Coronary artery (tissue), 2 donors: Measurements from ENCODE around the gene S100P.
A peak's percentile ranks its signal among the peaks of the same experiment; 100 is the strongest.
"Not testable (repeated sequence)": the region's sequence is repeated elsewhere in the genome, so short reads cannot be mapped to it uniquely, and the experiment has no call there.

Experiments used
- DNase-seq: peaks from one replicate; pipeline ENCODE4 v3.0.0-alpha.2; 2017; ENCODE audit warnings: low spot score
- H3K27ac ChIP-seq, 2 donors: fragments of 200-600 bp; sonication (generic); one replicate each; pipeline ENCODE4 v1.5.1; 2016 to 2019
- H3K4me3 ChIP-seq: fragments of 200-600 bp; sonication (generic); 2 replicates; pipeline ENCODE4 v1.5.1; 2016; ENCODE audit warnings: mild to moderate bottlenecking, moderate library complexity
- TF ChIP-seq, protein P1 (sequence below): fragments of 200-600 bp; sonication (generic); IDR thresholded peaks from one replicate; pipeline ENCODE4 v1.5.1; 2019; ENCODE audit warnings: antibody characterized with exemption

Gene S100P

DNA sequence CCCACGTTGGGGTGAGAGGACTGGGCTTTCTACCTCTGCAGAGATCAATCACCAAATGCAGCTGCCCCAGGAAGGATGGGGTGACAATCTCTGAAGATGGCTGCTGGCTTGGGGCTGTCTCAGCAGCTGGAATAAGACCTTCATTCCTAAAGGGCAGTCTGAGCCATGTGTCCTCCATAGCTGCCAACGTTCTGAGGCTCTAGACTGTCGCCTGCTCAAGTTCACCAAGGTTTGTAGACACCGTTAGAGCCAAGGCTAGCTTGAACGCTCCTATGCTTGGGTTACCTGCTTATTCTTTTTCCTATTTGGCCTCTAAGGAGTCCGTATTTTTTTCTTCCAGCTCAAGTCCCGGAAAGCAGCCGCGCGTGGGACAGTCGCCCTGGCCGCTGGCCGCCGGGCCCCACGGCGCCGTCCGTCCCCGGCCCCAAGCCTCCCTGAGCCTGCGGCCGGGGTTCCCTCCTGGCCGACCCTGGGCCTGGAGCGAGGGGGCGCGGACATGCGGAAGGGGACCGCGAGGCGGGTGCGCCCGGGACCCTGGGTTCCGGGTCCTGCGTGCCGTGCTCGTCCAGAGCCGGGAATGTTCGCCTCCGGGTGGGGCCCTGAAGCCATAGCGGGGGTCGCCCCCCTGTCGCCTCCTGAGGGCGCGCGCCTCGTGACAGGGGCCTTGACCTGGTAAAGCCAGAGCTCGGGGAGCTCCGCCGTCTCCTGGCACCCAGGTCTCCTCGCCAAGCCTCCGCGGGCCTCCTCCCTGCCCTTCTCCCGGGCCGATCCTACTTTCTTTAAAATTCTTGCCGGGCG is 29.9 kb upstream of the S100P start:
- TF ChIP-seq, protein P1, sequence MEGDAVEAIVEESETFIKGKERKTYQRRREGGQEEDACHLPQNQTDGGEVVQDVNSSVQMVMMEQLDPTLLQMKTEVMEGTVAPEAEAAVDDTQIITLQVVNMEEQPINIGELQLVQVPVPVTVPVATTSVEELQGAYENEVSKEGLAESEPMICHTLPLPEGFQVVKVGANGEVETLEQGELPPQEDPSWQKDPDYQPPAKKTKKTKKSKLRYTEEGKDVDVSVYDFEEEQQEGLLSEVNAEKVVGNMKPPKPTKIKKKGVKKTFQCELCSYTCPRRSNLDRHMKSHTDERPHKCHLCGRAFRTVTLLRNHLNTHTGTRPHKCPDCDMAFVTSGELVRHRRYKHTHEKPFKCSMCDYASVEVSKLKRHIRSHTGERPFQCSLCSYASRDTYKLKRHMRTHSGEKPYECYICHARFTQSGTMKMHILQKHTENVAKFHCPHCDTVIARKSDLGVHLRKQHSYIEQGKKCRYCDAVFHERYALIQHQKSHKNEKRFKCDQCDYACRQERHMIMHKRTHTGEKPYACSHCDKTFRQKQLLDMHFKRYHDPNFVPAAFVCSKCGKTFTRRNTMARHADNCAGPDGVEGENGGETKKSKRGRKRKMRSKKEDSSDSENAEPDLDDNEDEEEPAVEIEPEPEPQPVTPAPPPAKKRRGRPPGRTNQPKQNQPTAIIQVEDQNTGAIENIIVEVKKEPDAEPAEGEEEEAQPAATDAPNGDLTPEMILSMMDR = no peak
- H3K4me3 ChIP-seq = peak overlapping the region; percentile 71

DNA sequence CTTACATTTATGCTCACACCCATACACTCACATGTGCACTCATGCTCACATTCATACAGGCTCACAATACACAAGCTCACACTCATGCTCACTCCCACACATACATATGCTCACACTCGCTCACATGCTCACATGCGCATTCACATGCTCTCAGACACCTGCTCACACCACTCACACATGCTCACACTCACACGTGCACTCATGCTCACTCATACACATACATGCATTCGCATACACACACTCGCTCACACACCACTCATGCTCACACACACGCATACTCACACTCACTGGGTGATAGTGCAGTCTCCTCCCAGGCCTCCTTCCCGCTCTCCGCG is 28.4 kb upstream of the S100P start:
- DNase-seq = no peak
- no peak overlapping the region for H3K4me3 ChIP-seq
- no peak overlapping the region for H3K27ac ChIP-seq
- TF ChIP-seq, protein P1 = no peak

More for the DNA sequence above, 29.9 kb upstream of the S100P start:
- H3K27ac ChIP-seq = peak overlapping the region in 1 of 2 donors; percentile 21
- DNase-seq = no peak

DNA sequence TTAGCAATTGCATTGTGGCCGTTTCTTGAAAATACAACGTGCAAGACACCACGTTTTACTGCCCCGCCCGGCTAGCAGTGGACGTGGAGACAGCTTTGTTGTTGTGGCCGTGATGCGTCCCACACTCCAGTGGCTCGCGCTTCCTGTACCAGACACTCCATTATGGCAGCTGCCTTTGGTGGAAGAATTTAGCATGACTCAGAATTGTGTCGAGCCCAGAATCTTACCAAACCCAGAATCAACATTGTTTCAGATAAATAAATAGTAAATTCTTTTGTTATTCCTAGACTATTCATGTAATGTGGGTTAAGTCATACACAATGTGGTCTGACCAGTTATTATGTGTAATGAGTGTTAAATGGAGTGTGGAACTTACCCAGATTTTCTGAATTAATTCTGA is 25.3 kb upstream of the S100P start:
- TF ChIP-seq, protein P1 = no peak
- H3K4me3 ChIP-seq = no peak overlapping the region
- DNase-seq = no peak

DNA sequence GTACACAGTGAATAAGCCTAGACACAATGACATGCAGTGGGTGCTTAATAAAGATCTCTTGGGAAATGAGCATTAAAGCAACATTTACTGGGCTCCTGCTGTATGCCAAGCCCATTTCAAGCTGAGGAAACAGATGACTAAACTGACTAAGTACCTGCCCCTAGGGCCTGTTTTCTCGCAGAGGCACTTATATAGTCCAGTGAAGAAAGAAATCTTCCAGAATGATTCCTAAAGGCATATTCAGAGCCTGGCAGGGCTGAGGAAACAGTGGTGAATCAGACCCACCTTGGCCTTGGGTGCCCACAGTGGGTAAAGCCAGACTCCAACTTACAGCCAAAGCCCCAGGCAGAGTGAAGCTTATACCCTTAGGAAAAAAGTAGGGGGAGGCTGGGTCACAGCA is 22.0 kb upstream of the S100P start:
- Histone ChIP-seq H3K27ac (no peak overlapping the region), H3K4me3 (no peak overlapping the region)
- TF ChIP-seq, protein P1 = no peak
- no peak for DNase-seq

More for the DNA sequence above, 25.3 kb upstream of the S100P start:
- H3K27ac ChIP-seq = no peak overlapping the region

DNA sequence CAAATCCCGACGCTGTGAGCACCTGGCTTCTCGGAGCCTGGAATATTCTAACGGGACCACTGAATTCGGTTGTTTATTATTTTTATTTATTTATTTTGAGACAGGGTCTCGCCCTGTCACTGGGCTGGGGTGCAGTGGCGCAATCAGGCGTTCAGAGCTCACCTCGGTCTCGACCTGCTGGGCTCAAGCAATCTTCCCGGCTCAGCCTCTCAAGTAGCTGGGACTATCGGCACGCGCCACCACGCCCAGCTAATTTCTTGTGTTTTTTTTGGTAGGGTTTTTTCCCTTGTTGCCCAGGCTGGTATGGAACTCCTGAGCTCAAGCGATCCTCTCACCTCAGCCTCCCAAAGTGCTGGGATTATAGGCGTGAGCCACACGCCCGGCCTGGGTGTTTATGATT is 21.5 kb upstream of the S100P start:
- TF ChIP-seq, protein P1 = no peak
- no peak overlapping the region for H3K4me3 ChIP-seq
- no peak for DNase-seq

DNA sequence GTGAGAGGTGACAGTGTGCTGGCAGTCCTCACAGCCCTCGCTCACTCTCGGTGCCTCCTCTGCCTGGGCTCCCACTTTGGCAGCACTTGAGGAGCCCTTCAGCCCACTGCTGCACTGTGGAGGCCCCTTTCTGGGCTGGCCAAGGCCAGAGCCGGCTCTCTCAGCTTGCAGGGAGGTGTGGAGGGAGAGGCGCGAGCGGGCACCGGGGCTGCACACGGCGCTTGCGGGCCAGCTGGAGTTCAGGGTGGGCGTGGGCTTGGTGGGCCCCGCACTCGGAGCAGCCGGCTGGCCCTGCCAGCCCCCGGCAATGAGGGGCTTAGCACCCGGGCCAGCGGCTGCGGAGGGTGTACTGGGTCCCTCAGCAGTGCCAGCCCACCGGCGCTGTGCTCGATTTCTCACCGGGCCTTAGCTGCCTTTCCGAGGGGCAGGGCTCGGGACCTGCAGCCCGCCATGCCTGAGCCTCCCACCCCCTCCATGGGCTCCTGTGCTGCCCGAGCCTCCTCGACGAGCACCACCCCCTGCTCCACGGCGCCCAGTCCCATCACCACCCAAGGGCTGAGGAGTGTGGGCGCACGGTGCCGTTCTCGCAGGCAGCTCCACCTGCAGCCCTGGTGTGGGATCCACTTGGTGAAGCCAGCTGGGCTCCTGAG is 21.0 kb upstream of the S100P start:
- peak overlapping the region; percentile 90 for H3K4me3 ChIP-seq
- DNase-seq, H3K27ac ChIP-seq: not testable (repeated sequence)

More for the DNA sequence above, 21.5 kb upstream of the S100P start:
- H3K27ac ChIP-seq = no peak overlapping the region

DNA sequence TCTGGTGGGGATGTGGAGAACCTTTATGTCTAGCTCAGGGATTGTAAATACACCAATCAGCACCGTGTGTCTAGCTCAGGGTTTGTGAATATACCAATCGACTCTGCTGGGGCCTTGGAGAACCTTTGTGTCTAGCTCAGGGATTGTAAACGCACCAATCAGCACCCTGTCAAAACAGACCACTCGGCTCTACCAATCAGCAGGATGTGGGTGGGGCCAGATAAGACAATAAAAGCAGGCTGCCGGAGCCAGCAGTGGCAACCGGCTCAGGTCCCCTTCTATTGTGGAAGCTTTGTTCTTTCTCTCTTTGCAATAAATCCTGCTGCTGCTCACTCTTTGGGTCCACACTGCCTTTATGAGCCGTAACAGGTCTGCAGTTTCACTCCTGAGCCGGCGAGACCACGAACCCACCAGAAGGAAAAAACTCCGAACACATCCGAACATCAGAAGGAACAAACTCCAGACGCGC is 20.5 kb upstream of the S100P start:
- peak overlapping the region; percentile 63 to 88 for H3K27ac ChIP-seq
- peak overlapping the region; percentile 90 for H3K4me3 ChIP-seq
- not testable (repeated sequence) for DNase-seq
